Chondrocyte (in vitro differentiated cells): ENCODE measurements around the gene MBD6. TPM values are rescaled to one million over a fixed set of nuclear protein-coding genes. Genes with fewer than 3 reads are reported as not detected.

Experiments used
- DNase-seq: peaks from one replicate; pipeline ENCODE4 v3.0.0; 2021; ENCODE audit warnings: mixed read lengths, low spot score
- H3K27ac Mint-ChIP-seq: one replicate; pipeline ENCODE4 v1.8.0; 2021; ENCODE audit warnings: mild to moderate bottlenecking, moderate library complexity, mixed read lengths; ENCODE audit not compliant: unreplicated experiment
- H3K27me3 Mint-ChIP-seq: 2 replicates; pipeline ENCODE4 v1.8.0; 2021; ENCODE audit warnings: low read depth, mixed read lengths
- H3K36me3 Mint-ChIP-seq: 2 replicates; pipeline ENCODE4 v1.8.0; 2021; ENCODE audit warnings: low read depth, mixed read lengths
- H3K4me1 Mint-ChIP-seq: 2 replicates; pipeline ENCODE4 v1.8.0; 2021; ENCODE audit warnings: low read depth, mild to moderate bottlenecking, mixed read lengths
- H3K4me3 Mint-ChIP-seq: one replicate; pipeline ENCODE4 v1.8.0; 2021; ENCODE audit warnings: mild to moderate bottlenecking, moderate library complexity, mixed read lengths; ENCODE audit not compliant: unreplicated experiment
- H3K9me3 Mint-ChIP-seq: 2 replicates; pipeline ENCODE4 v1.8.0; 2021; ENCODE audit warnings: low read depth, mixed read lengths
- CTCF ChIP-seq: fragments of 200-600 bp; sonication (generic); IDR thresholded peaks from 2 replicates; pipeline ENCODE4 v1.5.0; 2021; ENCODE audit warnings: antibody characterized with exemption, mild to moderate bottlenecking, moderate library complexity
- total RNA-seq: library from RNA; stranded (reverse); gene quantifications from 3 replicates; pipeline ENCODE4 v1.2.1, GENCODE V29; 2021

The MBD6 gene
- total RNA-seq, 1 donor from 2014 or later: 86.5 TPM

- no peaks in the 10 kb centered on the region for H3K27me3 Mint-ChIP-seq
- no peak for TF ChIP-seq CTCF
- no peak overlapping the region for H3K4me3 Mint-ChIP-seq
- H3K27ac Mint-ChIP-seq: peak overlapping the region; percentile 11
- H3K9me3 Mint-ChIP-seq: no peaks in the 10 kb centered on the region
- H3K4me1 Mint-ChIP-seq: peaks cover 12% of the 10 kb centered on the region
- no peak for DNase-seq
- peaks cover 35% of the 10 kb centered on the region for H3K36me3 Mint-ChIP-seq
Measured at GRCh38 chr12:57529831-57530230, 7.2 kb downstream of the MBD6 start.

- H3K36me3 Mint-ChIP-seq: peaks cover 40% of the 10 kb centered on the region
- H3K27ac Mint-ChIP-seq: peak overlapping the region; percentile 11
- peaks cover 13% of the 10 kb centered on the region for H3K4me1 Mint-ChIP-seq
- H3K27me3 Mint-ChIP-seq: no peaks in the 10 kb centered on the region
- TF ChIP-seq CTCF: no peak
- no peak for DNase-seq
- H3K9me3 Mint-ChIP-seq: no peaks in the 10 kb centered on the region
- no peak overlapping the region for H3K4me3 Mint-ChIP-seq
Measured at GRCh38 chr12:57530396-57531142, 7.9 kb downstream of the MBD6 start.

DNA sequence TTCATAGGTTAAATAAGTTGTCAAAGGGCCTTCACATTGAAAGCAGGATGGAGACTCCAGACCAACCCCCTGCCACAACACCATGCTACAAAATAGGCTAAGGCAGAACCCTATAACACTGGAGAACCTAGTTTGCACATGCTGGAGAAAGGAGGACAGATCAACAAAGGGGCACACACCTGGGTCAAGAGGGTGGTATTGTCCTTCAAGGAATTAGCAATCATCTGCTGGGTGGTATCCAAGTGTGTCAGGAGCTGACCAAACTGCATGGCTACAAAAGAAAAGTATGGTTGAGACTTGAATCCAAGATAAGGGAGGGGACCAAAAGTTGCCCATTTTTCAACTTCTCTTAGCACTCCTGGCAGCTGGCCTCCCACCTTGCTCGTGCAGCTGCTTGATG lies 9.2 kb downstream of the MBD6 start:
- H3K36me3 Mint-ChIP-seq: peaks cover 44% of the 10 kb centered on the region
- H3K27me3 Mint-ChIP-seq: no peaks in the 10 kb centered on the region
- no peak overlapping the region for H3K4me3 Mint-ChIP-seq
- no peaks in the 10 kb centered on the region for H3K9me3 Mint-ChIP-seq
- peaks cover 9% of the 10 kb centered on the region for H3K4me1 Mint-ChIP-seq
- no peak for DNase-seq
- H3K27ac Mint-ChIP-seq: peak overlapping the region; percentile 32
- TF ChIP-seq CTCF: no peak

GRCh38 chr12:57533108-57533507 lies 10.5 kb downstream of the MBD6 start:
- no peak for TF ChIP-seq CTCF
- no peak for DNase-seq
- Mint-ChIP-seq H3K4me3 (no peak overlapping the region), H3K27ac (no peak overlapping the region), H3K36me3 (peaks cover 40% of the 10 kb centered on the region), H3K4me1 (peaks cover 9% of the 10 kb centered on the region), H3K9me3 (no peaks in the 10 kb centered on the region), H3K27me3 (no peaks in the 10 kb centered on the region)

DNA sequence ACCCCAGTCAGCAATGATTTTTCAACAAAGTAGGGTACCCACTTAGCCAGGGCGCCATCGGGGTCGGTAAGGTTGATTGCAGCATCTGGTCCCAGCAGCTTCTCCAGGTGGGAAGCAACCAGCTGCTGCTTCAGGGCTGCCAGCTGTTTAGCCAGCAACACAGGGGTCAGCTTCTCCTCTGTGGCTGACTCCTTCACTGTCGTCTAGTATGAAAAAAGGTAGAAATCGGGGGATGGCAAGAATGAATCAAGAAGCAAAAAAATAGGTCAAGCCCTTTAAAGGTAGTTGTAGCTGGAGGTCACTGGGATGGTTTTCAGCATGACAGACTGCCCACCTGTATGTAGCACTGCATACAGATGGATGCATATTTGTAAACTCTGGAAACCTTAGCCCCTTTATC lies 11.6 kb downstream of the MBD6 start:
- Mint-ChIP-seq H3K4me3 (no peak overlapping the region), H3K27ac (no peak overlapping the region), H3K4me1 (peaks cover 9% of the 10 kb centered on the region), H3K27me3 (no peaks in the 10 kb centered on the region), H3K9me3 (no peaks in the 10 kb centered on the region), H3K36me3 (peaks cover 42% of the 10 kb centered on the region)
- TF ChIP-seq CTCF: no peak
- DNase-seq: no peak
